NCI-H524 treated with DMSO at 0.1 percent for 48 hours (cell line): Measurements from ENCODE around the gene AOPEP.
"Not testable (repeated sequence)": the region's sequence is repeated elsewhere in the genome, so short reads cannot be mapped to it uniquely, and the experiment has no call there.

Source experiments
- DNase-seq: peaks from one replicate; lab custom pipeline; 2025; lab: John Stamatoyannopoulos, UW

The AOPEP gene

GRCh38 chr9:94932652-94933510 lies 206.4 kb downstream of the AOPEP start:
- no peak for DNase-seq

DNA sequence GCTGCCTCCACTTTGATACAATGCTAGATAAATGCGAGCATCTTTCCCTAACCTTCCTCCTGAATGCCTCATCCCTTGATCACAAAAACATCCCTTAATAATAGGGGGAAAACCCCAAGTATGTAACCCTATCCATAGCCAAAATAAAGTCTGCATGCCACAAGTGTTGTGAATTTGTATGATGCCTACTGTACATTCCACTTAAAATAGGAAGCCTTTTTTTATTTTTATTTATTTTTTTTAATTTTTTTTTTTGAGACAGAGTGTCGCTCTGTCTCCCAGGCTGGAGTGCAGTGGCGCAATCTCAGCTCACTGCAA lies 207.0 kb downstream of the AOPEP start:
- DNase-seq: no peak

GRCh38 chr9:94934816-94935328 lies 208.4 kb downstream of the AOPEP start:
- no peak for DNase-seq

DNA sequence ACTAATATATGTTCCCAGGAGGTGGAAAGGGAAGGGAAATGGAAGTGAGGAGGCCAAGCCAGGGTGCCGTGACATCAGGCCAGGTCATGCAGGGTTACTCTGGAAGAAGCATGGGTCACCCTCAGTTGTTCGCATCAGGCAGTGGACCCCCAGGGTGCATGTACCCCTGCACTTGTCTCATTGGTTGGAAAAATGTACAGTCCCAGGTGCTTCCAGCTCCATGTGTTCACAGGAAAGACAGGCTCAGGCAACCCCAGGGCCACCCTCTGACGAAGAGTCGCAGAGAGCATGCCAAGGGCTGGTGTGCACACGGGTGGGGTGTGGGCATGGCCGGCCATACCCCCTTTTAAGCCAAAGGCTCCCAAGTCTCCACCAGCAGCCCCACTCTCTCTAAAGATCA lies 208.9 kb downstream of the AOPEP start:
- no peak for DNase-seq

DNA sequence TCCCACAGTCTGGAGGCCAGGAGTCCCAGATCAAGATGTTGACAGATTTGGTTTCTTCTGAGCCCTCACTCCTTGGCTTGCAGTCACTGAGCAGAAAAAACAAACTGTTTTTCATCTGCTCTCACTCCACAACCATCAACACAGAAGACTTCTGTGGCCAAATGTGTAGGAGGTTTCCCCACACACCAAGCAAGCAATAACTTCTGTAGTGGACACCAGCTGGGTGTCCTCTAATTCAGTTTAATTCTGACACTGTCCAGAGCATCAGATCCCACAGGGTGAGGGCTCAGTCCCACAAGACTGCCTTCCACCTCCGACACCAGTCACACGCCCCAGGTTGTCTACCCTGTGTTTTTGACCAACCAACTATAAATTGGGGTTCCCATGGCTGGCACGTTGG lies 209.9 kb downstream of the AOPEP start:
- DNase-seq: no peak

- no peak for DNase-seq
These were observed 210.9 kb downstream of the AOPEP start for GRCh38 chr9:94937214-94937903.

DNA sequence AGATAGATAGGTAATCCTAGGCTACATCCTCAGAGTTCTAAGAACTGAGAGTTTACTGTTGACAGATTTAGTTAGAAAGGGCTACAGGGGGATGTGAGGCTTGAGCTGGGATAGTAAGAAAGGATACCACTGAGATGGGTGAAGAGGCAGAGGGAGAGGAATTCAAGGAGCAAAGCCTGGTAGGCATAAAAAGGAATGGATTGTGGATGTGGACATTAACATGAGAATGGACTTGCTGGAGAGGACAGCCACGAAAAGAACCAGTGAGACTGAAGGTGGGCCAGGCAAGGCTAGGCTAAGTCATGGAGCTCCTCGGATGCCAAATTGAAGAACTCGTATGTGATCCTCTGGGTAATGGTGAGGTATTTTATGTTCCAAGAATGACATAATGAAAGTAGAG lies 211.9 kb downstream of the AOPEP start:
- no peak for DNase-seq

DNA sequence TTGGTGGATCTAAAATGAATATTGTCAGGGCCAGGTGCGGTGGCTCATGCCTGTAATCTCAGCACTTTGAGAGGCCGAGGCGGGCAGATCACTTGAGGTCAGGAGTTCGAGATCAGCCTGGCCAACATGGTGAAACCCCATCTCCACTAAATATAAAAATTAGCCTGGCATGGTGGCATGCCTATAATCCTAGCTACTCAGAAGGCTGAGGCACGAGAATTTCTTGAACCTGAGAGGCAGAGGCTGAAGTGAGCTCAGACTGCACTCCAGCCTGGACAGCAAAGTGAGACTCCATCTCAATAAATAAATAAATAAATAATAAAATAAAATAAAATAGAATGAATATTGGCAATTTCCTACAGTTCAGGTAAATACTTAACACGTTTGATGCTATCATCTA lies 213.8 kb downstream of the AOPEP start:
- not testable (repeated sequence) for DNase-seq

GRCh38 chr9:94941211-94941875 lies 214.8 kb downstream of the AOPEP start:
- DNase-seq: no peak

DNA sequence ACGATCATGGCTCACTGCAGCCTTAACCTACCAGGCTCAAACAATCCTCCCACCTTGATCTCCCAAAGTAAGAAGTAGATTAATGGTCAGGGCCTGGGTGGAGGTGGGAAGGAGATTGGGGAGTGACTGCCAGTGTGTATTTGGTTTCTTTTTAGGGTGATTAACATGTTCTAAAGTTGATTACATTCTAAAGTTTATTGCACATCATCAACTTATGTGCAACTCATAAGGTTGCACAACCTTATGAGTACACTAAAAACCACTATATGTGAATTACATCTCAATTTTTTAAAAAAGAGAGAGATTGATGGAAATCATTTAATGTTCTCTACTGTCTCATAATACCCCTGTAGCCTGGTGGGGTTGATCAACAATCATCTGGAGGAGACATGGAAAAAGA lies 218.1 kb downstream of the AOPEP start:
- DNase-seq: no peak

GRCh38 chr9:94945197-94946144 lies 219.0 kb downstream of the AOPEP start:
- DNase-seq: no peak

- no peak for DNase-seq
These were observed 219.8 kb downstream of the AOPEP start for GRCh38 chr9:94946256-94946655.

GRCh38 chr9:94948567-94949235 lies 222.2 kb downstream of the AOPEP start:
- DNase-seq: no peak

DNA sequence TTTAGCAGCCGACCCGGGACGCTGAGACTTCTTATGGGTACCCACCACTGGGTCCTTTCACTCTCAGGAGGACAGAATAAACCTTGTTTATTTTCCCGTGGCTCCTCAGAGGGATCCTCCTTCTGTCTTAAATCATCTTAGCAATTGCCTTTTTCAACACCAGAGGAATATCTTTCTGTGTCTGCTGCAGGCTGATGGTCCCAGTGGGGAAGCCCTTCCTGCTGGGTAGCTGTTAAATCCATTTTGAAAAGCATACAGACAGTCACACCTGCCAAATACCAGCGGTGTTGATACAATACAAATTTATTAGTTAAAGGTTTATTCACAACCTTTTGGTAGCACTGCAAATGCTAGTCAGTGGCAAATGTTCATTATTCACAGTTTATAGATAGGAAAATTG lies 222.9 kb downstream of the AOPEP start:
- no peak for DNase-seq

GRCh38 chr9:94950040-94950578 lies 223.6 kb downstream of the AOPEP start:
- DNase-seq: no peak

DNA sequence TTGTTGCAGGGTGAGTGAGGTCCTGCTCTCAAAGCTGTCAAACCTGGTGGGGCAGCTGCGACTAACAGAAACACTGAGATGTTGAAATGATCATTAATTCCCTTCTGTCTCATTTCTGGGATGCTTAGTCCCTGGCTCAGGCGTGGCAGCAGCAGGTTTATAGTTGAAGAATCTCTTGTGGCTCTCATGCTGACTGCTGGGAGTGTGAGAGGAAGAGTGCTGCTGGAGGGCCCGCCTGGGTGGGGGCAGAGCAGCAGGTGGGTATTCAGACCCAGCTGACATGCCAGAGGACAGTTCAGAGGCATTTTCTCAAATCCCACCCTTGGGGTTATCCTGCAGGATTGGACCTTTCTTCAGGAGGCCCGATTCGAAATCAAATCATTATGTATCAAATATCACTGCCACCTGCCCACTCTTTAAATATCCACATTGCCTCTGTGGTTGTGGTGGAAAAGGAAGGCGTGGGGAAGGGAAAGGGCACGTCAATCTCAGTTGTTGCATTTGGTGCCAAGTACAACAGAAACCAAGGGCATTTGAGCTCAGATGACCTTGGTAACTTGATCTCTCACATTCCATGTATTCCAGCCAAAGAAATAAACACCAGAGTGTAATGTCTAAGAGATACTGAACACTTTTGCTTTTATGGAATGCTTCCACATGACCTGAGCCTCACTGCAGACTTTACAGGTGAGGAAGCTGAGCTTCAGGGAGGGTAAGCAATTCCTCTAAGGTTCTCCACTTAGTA lies 224.3 kb downstream of the AOPEP start:
- no peak for DNase-seq

DNA sequence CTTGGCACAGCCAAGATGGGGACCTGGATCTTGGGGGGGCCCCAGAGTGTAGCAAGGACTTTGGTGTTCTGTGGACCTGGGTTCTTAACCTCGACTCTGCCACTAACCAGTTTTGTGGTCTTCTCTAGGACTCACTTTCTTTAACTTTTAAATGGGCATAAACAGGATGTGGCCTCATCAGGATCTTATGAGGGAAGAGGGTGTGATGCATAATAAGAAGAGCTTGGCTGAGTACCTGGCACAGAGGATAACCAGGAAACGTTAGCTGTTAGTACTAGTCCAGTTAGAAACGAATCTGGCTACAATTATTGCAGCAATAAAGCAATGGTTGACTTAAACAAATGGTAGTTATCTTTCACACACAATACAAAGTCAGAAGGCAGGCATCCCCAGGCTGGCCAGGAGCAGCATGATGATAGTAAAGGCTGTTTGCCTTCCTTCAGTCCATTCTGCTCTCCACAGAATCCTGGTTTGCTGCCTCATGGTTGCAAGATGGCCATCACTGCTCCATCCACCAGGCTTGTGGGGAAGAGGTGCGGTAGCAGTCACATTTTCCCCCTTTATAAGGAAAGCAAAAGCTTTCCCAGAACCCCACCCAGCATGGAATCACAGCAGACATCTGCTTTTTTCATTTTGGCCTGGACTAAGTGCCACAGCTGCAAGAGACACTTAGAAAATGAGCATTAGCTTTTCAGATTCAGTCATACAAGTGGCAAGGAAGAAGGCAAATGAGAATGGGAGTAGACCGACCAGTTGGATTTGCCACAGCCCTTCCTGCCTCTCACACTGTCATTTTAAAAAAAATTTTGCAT lies 225.0 kb downstream of the AOPEP start:
- no peak for DNase-seq

DNA sequence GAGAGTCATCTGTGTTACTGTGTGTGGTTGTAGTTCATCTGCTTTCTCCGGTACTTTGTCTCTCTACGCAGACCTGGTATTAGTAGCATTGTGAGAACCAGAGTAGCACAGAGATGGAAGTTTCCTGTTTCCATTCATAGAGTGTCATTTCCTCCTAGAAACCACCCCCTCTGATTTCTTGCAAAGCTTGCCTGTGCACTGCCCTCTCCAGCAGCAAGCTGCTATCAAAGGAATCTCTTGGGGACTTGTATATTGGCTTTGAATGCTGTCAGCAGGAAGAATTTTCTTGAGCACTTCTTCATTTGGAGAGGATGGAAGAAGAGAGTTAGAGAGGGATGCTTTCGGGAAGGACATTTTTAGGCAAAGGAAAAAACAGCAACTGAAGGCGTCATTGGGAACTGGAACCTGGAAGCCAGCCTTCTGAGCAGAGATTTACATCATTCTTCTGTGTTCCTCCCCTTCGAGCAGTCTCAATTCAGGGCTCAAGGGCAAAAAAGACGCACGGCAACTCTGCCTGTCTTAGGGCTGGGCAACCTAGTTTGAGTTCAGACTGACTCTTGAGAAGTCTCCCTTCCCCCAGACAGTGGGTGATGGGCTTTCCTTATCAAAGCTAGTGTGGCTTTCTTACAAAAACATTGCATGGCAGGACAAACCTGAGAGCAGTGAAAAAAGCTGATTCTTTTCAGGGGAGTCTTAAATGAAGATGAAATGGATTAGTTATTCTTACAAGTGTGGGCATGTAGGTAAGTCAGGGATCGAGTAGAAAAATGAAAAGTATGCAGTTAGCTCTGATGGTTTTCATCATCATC lies 226.3 kb downstream of the AOPEP start:
- DNase-seq: no peak
